Activated CD4-positive, CD25-positive, alpha-beta regulatory T cell treated with anti-CD3 and anti-CD28 coated beads, Interleukin-2, amount 50 U/mL, for 72 hours (primary cell): ENCODE measurements around the gene PSMA2.
"Not testable (repeated sequence)": the region's sequence is repeated elsewhere in the genome, so short reads cannot be mapped to it uniquely, and the experiment has no call there.

Experiments used
- DNase-seq: peaks from one replicate; pipeline ENCODE4 v3.0.0; 2021

The PSMA2 gene

DNA sequence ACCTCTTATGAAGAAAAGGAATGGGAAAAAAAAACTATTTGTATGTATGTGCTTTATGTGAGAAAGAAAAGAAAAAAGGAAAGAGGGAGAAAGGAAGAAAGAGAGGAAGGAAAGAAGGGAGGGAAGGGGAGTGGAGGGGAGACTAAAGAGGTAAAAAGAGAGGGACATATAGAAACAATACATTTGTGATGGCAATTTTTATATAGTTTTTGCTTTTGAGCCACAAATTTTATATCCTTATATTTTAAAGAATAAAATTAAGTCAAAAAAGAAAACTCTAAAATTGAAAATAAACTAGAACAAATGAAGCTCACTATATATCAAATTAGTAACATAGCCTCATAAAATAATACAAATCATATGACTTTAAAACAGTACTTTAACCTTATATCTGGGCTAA lies 31.1 kb downstream of the PSMA2 start:
- DNase-seq, result no peak

GRCh38 chr7:42893346-42894240 lies 38.4 kb downstream of the PSMA2 start:
- DNase-seq, result no peak

- DNase-seq, result no peak
Observed at GRCh38 chr7:42886893-42887505, 45.0 kb downstream of the PSMA2 start.

- no peak for DNase-seq
Observed at GRCh38 chr7:42886129-42886528, 45.8 kb downstream of the PSMA2 start.

GRCh38 chr7:42885183-42885582 lies 46.8 kb downstream of the PSMA2 start:
- DNase-seq, result not testable (repeated sequence)

GRCh38 chr7:42883950-42884349 lies 48.0 kb downstream of the PSMA2 start:
- no peak for DNase-seq

DNA sequence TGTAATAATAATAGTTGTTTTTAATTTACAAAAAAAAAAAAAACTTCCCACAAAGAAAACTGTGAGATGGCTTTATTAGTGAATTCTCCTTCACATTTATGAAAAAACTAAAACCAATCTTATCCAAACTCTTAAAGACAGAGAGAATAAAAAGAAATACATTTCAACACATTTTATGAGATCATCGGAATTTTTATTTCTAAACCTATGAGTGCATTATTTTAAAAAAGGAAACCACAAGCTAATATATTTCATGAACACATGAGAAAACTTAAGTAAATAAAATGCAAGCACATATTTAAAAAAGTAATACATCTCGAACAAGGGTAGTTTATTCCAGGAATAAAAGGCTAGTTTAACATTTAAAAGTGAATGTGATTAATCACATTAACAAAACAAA lies 51.6 kb downstream of the PSMA2 start:
- no peak for DNase-seq

- DNase-seq, result no peak
Observed at GRCh38 chr7:42878303-42878702, 53.7 kb downstream of the PSMA2 start.

DNA sequence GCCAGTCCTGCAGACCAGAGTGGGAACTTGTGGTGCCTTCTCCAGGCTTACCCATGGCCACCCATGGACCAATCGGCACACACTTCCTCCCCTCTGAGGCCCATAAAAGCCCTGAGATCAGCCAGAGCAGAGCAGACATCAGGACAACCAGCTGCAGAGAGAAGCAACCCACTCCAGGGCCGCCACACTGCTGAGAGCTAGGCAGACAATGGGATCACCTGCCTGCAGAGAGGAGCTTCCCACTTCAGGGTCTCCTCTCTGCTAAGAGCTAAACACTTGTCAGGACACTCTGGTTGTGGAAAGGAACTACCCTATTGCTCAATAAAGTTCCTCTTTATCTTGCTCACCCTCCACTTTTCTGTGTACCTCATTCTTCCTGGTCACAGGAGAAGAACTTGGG lies 54.1 kb downstream of the PSMA2 start:
- DNase-seq, result no peak

- peak; percentile 53 for DNase-seq
Observed at GRCh38 chr7:42876182-42877068, 55.5 kb downstream of the PSMA2 start.

GRCh38 chr7:42869131-42870020 lies 62.6 kb downstream of the PSMA2 start:
- no peak for DNase-seq

- DNase-seq, result no peak
Observed at GRCh38 chr7:42868480-42868879, 63.5 kb downstream of the PSMA2 start.
